WERI-Rb-1 (cell line): ENCODE data around the gene CTCFL.

Experiments used
- DNase-seq: peaks from one replicate; pipeline ENCODE4 v3.0.0-alpha.2; 2020
- H3K27ac ChIP-seq: fragments of 250-450 bp; sonication (Bioruptor Pico); 2 replicates; pipeline ENCODE4 v1.5.1; 2020; ENCODE audit warnings: mild to moderate bottlenecking, moderate library complexity
- H3K27me3 ChIP-seq: fragments of 250-450 bp; sonication (Bioruptor Pico); 2 replicates; pipeline ENCODE4 v1.5.1; 2021; ENCODE audit warnings: mild to moderate bottlenecking, low read depth, moderate library complexity; ENCODE audit not compliant: insufficient read depth, severe bottlenecking
- H3K36me3 ChIP-seq: fragments of 250-450 bp; sonication (Bioruptor Pico); 2 replicates; pipeline ENCODE4 v1.5.1; 2020; ENCODE audit warnings: mild to moderate bottlenecking, moderate library complexity
- H3K4me3 ChIP-seq: 2 replicates; pipeline ENCODE4 v1.5.1; 2011; ENCODE audit warnings: low read depth, mild to moderate bottlenecking, control low read depth, low read length
- H3K9me3 ChIP-seq: fragments of 250-450 bp; sonication (Bioruptor Pico); 2 replicates; pipeline ENCODE4 v1.5.1; 2021; ENCODE audit warnings: mild to moderate bottlenecking, moderate library complexity; ENCODE audit not compliant: severe bottlenecking
- CTCF ChIP-seq: IDR thresholded peaks from 2 replicates; pipeline ENCODE4 v1.5.1; 2011; ENCODE audit warnings: low read depth, mild to moderate bottlenecking, control low read depth, inconsistent platforms, low read length

The CTCFL gene

GRCh38 chr20:57469418-57470211 lies 55.3 kb downstream of the CTCFL start:
- DNase-seq: no peak
- no peaks in the 10 kb centered on the region for H3K9me3 ChIP-seq
- H3K27ac ChIP-seq: no peak overlapping the region
- TF ChIP-seq CTCF: no peak
- H3K4me3 ChIP-seq: no peak overlapping the region
- no peaks in the 10 kb centered on the region for H3K36me3 ChIP-seq
- no peaks in the 10 kb centered on the region for H3K27me3 ChIP-seq

GRCh38 chr20:57468523-57469417 lies 56.2 kb downstream of the CTCFL start:
- TF ChIP-seq CTCF: no peak
- Histone ChIP-seq H3K36me3 (no peaks in the 10 kb centered on the region), H3K27ac (no peak overlapping the region), H3K27me3 (no peaks in the 10 kb centered on the region), H3K4me3 (no peak overlapping the region), H3K9me3 (no peaks in the 10 kb centered on the region)
- DNase-seq: no peak

GRCh38 chr20:57467742-57468141 lies 57.2 kb downstream of the CTCFL start:
- H3K36me3 ChIP-seq: no peaks in the 10 kb centered on the region
- H3K9me3 ChIP-seq: no peaks in the 10 kb centered on the region
- no peak for DNase-seq
- no peak for TF ChIP-seq CTCF
- H3K27ac ChIP-seq: no peak overlapping the region
- no peak overlapping the region for H3K4me3 ChIP-seq
- H3K27me3 ChIP-seq: no peaks in the 10 kb centered on the region

- no peak for DNase-seq
- Histone ChIP-seq H3K4me3 (no peak overlapping the region), H3K36me3 (no peaks in the 10 kb centered on the region), H3K9me3 (no peaks in the 10 kb centered on the region), H3K27ac (no peak overlapping the region), H3K27me3 (no peaks in the 10 kb centered on the region)
- TF ChIP-seq CTCF: peak; percentile 24
These were observed 59.0 kb downstream of the CTCFL start for GRCh38 chr20:57465943-57466342.

- H3K27ac ChIP-seq: no peak overlapping the region
- no peak for TF ChIP-seq CTCF
- H3K36me3 ChIP-seq: no peaks in the 10 kb centered on the region
- peak; percentile 47 for DNase-seq
- H3K4me3 ChIP-seq: no peak overlapping the region
- no peaks in the 10 kb centered on the region for H3K9me3 ChIP-seq
- H3K27me3 ChIP-seq: no peaks in the 10 kb centered on the region
These were observed 59.5 kb downstream of the CTCFL start for GRCh38 chr20:57465486-57465885.
